ENCODE results near the gene NDUFA13.

- no peak for TF ChIP-seq CTCF (IDR thresholded peaks at IDR 0.05)
- TF ChIP-seq POLR2A (IDR thresholded peaks at IDR 0.05): no peak
Measured at GRCh38 chr19:19538061-19538784, 22.2 kb downstream of the NDUFA13 start, which contains the start of gene CILP2.
